ENCODE data around the gene UGT1A9.
"Not testable (repeated sequence)": the region's sequence is repeated elsewhere in the genome, so short reads cannot be mapped to it uniquely, and the experiment has no call there.

The UGT1A9 gene

DNA sequence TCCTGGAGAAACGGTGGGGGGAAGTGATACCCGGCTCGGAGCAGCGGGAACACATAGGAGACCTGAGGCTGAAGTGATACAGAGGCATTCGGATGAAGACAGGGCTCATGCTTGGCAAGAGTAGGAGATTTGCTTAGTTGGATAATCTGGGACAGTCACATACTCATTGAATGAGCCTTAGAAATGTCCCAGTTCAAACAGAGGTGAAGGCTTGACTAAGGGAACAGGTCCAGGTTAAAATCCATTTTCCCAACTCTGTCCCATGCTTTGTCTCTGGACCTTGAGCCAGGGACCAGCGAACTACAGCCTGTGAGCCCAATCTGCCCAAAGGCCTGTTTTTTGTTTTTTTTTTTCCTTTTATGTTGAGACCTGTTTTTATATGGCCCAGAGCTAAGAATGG is 22.3 kb downstream of the UGT1A9 start:
- ChIA-PET POLR2A (ENCODE audit: low non-redundant PET) (no interaction called here), CTCF (no interaction called here)
- no peak overlapping the region for H3K27ac ChIP-seq
- TF ChIP-seq, protein P1, sequence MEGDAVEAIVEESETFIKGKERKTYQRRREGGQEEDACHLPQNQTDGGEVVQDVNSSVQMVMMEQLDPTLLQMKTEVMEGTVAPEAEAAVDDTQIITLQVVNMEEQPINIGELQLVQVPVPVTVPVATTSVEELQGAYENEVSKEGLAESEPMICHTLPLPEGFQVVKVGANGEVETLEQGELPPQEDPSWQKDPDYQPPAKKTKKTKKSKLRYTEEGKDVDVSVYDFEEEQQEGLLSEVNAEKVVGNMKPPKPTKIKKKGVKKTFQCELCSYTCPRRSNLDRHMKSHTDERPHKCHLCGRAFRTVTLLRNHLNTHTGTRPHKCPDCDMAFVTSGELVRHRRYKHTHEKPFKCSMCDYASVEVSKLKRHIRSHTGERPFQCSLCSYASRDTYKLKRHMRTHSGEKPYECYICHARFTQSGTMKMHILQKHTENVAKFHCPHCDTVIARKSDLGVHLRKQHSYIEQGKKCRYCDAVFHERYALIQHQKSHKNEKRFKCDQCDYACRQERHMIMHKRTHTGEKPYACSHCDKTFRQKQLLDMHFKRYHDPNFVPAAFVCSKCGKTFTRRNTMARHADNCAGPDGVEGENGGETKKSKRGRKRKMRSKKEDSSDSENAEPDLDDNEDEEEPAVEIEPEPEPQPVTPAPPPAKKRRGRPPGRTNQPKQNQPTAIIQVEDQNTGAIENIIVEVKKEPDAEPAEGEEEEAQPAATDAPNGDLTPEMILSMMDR (conservative IDR thresholded peaks at IDR 0.05; ENCODE audit: low read depth), result no peak
- DNase-seq (ENCODE audit: low spot score), result no peak

- H3K27ac ChIP-seq, result peak overlapping the region; percentile 36; the same call in 1 of the 2 replicates
- POLR2A ChIA-PET (ENCODE audit: low non-redundant PET), result no interaction called here
- no peak for DNase-seq (ENCODE audit: low spot score)
- TF ChIP-seq, protein P1 (conservative IDR thresholded peaks at IDR 0.05; ENCODE audit: low read depth), result no peak
- CTCF ChIA-PET, result no interaction called here
Observed at GRCh38 chr2:233698740-233699139, 27.0 kb downstream of the UGT1A9 start.

DNA sequence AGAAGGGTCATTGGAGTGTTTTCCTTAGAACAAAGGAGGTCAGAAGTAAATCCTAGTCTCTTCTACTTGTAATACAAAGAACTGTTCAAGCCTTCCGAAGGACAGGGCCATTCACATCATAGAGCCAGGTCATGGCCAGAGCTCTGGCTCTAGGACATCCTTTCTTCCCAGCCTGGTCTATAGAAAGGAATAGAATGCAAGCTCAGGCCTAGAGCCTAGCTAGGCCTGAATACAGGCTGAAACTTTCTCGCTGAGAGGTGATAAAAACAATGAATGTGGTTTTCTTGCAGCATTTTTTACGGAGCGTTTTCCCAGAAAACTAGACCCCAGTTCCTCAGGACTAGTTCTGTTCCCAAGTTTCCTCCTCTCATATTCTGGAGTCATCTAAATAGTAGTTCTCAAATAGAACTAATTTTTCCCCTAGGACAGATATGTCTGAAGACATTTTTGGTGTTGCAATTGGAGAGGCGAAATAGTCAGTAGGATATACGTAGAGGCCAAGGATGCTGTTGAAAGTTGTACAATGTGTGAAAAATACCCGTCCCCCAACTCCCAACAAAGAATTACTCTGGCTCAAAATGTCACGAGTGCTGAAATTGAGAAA is 27.8 kb downstream of the UGT1A9 start:
- no peak for DNase-seq (ENCODE audit: low spot score)
- peak overlapping the region; percentile 86 for H3K27ac ChIP-seq
- CTCF ChIA-PET, result interaction anchor here (0.6 kb wide), 1 partner anchor 17 kb away, joined by 3 read pairs; no protein-coding TSS in a partner anchor

DNA sequence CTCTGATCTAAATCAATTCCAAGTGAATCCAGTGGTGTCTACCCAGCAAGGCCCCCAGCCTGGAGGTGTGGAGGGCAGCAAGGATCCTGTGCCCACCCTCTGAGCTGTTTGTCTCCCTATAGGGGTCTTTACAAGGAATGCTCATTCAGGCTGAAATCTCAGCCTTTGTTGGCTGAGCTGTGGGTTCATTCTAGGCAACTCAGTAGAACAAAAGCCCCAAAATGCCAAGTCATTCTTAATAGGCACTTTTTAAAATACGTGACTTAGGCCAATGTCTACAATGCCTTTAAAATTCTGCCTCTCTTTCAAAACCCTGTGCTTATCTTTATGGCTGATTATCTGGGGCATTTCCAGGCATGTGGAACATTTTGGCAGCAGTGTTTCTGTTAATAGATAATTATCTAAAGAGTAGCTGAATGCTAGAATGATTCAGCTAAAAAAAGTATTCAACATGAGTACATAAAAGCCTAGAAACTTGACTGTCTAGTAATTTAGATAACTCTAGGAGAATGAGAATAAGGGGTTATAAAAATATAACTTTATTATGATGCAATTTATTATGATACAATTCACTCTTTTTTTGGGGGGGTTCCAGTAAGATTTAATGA is 28.4 kb downstream of the UGT1A9 start:
- H3K27ac ChIP-seq, result peak overlapping the region; percentile 86
- ChIA-PET CTCF (interaction anchor here (0.6 kb wide), 1 partner anchor 16 kb away, joined by 3 read pairs; no protein-coding TSS in a partner anchor), POLR2A (ENCODE audit: low non-redundant PET) (no interaction called here)
- TF ChIP-seq, protein P1 (conservative IDR thresholded peaks at IDR 0.05; ENCODE audit: low read depth), result no peak
- no peak for DNase-seq (ENCODE audit: low spot score)

More for the DNA sequence above, 27.8 kb downstream of the UGT1A9 start:
- POLR2A ChIA-PET (ENCODE audit: low non-redundant PET), result no interaction called here
- TF ChIP-seq, protein P1 (conservative IDR thresholded peaks at IDR 0.05; ENCODE audit: low read depth), result no peak

- CTCF ChIA-PET; POLR2A ChIA-PET (ENCODE audit: low non-redundant PET); DNase-seq (ENCODE audit: low spot score); H3K27ac ChIP-seq: not testable (repeated sequence)
Observed at GRCh38 chr2:233700842-233701241, 29.1 kb downstream of the UGT1A9 start.

GRCh38 chr2:233702238-233702637 is 30.5 kb downstream of the UGT1A9 start:
- CTCF ChIA-PET, result no interaction called here
- no peak overlapping the region for H3K27ac ChIP-seq
- POLR2A ChIA-PET (ENCODE audit: low non-redundant PET), result no interaction called here
- TF ChIP-seq, protein P1 (conservative IDR thresholded peaks at IDR 0.05; ENCODE audit: low read depth), result no peak
- no peak for DNase-seq (ENCODE audit: low spot score)

DNA sequence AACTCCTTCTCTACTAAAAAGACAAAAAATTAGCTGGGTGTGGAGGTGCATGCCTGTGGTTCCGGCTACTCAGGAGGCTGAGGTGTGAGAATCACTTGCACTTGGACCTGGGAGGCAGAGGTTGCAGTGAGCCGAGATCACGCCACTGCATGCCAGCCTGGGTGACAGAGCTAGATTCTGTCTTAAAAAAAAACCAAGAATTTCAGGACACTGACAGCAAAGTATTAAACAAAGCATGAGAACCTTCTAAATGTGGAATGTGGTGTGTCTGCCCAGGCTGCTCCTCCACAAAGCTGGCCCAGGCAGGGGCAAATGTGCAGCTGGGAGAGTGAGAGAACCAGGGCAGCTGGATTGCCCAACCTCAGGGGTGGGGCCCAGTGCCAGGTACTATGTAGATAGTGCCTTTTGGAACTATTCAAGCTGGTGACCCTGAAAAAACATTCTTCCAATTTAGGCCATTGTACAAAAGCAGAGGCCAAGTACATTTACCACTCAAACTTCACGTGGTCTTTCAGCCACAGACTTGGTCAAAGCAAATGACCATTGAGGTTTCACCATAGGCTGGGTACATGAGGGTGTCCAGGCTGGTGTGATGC is 34.3 kb downstream of the UGT1A9 start:
- POLR2A ChIA-PET (ENCODE audit: low non-redundant PET), result interaction anchor here (1.3 kb wide), 1 partner anchor 15 kb away, joined by 6 read pairs; no protein-coding TSS in a partner anchor
- CTCF ChIA-PET, result interaction anchor here (0.7 to 1.0 kb wide), 2 partner anchors 10 to 217 kb away, joined by 3 read pairs; no protein-coding TSS in a partner anchor

More for the DNA sequence above, 34.3 kb downstream of the UGT1A9 start:
- H3K27ac ChIP-seq, result peak overlapping the region; percentile 83
- no peak for DNase-seq (ENCODE audit: low spot score)
- TF ChIP-seq, protein P1 (conservative IDR thresholded peaks at IDR 0.05; ENCODE audit: low read depth), result no peak
